ENCODE measurements around the gene CCP110.

GRCh38 chr16:19490619-19491018, 33.1 kb upstream of the CCP110 start:
- TF ChIP-seq CTCF (IDR thresholded peaks at IDR 0.05; ENCODE audit: borderline replicate concordance, extremely low read depth, low read length, poor library complexity, severe bottlenecking) (no peak), EZH2 (IDR thresholded peaks at IDR 0.05; ENCODE audit: borderline replicate concordance, low read depth, low read length, severe bottlenecking) (no peak)

All from DND-41 (cell line).